ENCODE measurements around the gene MAN2B2.

DNA sequence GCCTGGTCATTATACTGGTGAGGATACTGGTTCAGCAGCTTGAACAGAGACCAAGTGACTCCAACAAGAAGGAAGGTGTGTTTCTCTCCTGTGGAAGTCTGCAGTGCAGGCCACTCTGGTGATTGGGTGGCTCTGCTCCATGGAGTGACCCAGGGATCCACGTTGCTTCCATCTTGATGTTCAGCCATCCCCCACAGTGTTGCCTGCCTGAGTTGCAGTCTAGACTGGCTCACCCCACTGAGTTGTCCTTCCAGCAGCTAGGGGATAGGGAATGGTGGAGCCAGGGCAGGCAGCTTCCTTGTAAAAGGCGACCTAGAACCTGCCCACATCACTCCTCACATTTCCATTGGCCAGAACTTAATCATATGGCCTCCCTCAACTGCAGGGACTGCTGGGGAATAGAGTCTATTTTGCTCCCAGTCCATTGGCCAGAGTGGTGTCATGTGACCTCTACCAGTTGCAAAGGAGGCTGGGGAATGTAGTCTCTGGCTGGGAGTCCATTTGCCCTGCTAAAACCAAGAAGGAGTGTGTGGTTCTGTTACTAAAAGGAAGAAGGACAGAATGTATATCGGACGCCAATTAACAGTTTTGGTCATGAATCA lies 8.0 kb downstream of the MAN2B2 start:
- no peak for TF ChIP-seq CTCF (optimal IDR thresholded peaks at IDR 0.05 in 1 of 3, IDR thresholded peaks at IDR 0.05 in 1 of 3, conservative IDR thresholded peaks at IDR 0.05 in 1 of 3; ENCODE audit: extremely low read depth in 1 of 3, insufficient read depth in 2 of 3, low read length in 3 of 3)
- no peak for TF ChIP-seq EZH2 (IDR thresholded peaks at IDR 0.05; ENCODE audit: low read length)
